ENCODE data around the gene GALNT18. TPM values are rescaled to one million over a fixed set of nuclear protein-coding genes. Genes with fewer than 3 reads are reported as not detected.

The GALNT18 gene
- total RNA-seq, 1 donor from 2014 or later = not detected

DNA sequence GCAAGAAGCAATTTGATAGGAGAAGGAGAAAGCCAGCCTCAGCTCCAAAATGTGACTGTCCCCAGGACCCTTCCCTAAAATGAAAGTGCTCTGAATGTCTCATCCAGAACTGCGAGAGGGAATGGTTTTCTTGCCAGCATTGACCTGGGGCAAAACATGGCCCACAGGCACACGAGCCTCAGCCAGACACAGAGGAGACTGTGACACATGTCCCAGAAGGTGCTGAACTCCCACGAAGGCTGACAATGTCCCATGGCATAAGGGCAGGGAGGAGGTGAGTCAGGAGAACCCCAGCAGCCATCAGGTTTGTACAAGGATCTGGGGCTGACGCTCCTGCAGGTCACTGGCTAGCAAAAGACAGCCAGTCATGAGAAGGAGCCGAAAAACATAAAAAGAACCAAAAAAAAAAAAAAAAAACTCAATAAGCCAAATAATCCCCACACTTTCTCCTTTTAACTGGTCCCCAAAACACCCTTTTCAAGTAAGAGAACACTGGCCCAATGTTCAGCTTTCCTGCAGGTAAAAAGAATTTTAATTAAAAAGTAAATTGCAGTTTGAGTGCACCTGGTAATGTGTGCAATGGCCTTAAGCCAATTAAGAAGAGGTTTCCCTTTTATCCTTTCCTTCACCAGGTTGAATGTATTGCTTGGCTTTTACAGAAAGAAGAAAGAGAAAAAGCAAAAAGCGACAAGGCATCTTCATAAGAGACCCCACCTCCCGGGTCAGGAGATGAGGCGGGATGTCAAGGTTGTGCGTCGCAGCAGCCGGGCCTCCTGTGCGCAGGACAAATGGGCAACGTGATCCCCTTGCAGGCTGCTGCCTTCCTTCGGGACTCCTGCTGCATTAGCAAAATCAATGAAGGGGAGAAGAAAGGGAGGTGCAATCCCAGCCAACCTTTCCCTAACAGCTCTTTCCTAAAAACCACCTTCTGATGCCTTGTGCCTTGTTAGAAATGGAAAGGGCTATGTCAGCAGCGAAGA is 43.6 kb downstream of the GALNT18 start:
- Mint-ChIP-seq H3K27me3 (no peaks in the 10 kb centered on the region), H3K27ac (no peak overlapping the region), H3K4me1 (no peaks in the 10 kb centered on the region), H3K36me3 (ENCODE audit: low read depth) (no peaks in the 10 kb centered on the region), H3K9me3 (no peaks in the 10 kb centered on the region), H3K4me3 (no peak overlapping the region)
- POLR2A ChIA-PET = no interaction called here
- DNase-seq (no peak), ATAC-seq (ENCODE audit: low read depth) (no peak)
- CTCF ChIA-PET = no interaction called here
- intact Hi-C loops (cut with micrococcal nuclease) = no loop called here
- TF ChIP-seq, protein P1, sequence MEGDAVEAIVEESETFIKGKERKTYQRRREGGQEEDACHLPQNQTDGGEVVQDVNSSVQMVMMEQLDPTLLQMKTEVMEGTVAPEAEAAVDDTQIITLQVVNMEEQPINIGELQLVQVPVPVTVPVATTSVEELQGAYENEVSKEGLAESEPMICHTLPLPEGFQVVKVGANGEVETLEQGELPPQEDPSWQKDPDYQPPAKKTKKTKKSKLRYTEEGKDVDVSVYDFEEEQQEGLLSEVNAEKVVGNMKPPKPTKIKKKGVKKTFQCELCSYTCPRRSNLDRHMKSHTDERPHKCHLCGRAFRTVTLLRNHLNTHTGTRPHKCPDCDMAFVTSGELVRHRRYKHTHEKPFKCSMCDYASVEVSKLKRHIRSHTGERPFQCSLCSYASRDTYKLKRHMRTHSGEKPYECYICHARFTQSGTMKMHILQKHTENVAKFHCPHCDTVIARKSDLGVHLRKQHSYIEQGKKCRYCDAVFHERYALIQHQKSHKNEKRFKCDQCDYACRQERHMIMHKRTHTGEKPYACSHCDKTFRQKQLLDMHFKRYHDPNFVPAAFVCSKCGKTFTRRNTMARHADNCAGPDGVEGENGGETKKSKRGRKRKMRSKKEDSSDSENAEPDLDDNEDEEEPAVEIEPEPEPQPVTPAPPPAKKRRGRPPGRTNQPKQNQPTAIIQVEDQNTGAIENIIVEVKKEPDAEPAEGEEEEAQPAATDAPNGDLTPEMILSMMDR (IDR thresholded peaks at IDR 0.05) = no peak

DNA sequence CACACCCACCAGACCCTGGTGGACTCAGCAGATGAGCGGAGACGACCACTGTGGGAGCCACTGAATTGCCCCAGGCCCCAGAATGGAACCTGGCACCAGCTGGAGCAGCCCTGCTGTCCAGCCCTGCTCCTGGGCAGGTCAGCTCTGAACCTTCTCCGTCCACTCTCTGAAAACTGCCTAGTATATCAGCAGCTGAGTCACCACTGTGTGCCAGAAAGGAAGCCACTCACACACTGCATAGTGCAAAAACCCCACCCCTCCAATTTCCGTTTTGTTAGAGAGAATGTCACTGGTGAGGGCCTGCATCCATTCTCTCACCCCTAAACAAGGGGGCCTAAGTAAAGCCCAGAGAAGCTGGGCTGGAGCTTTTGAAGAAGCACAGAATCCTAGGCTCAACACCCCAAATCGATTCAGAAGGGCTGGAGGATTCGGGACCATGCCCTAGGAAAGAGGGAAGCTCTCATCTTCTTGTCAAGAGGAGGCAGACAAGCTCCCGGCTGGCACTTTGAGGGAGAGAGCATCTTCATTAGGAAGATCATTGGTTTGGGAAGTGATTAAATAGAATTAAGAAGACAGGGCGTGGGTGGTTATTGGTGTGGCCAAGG is 44.5 kb downstream of the GALNT18 start:
- DNase-seq (no peak), ATAC-seq (ENCODE audit: low read depth) (no peak)
- intact Hi-C loops (cut with micrococcal nuclease) = no loop called here
- no peaks in the 10 kb centered on the region for H3K36me3 Mint-ChIP-seq (ENCODE audit: low read depth)
- TF ChIP-seq, protein P1 (IDR thresholded peaks at IDR 0.05) = no peak
- no peak overlapping the region for H3K27ac Mint-ChIP-seq
- H3K4me1 Mint-ChIP-seq = no peaks in the 10 kb centered on the region
- H3K4me3 Mint-ChIP-seq = no peak overlapping the region
- ChIA-PET POLR2A (no interaction called here), CTCF (no interaction called here)
- no peaks in the 10 kb centered on the region for H3K27me3 Mint-ChIP-seq
- H3K9me3 Mint-ChIP-seq = no peaks in the 10 kb centered on the region

DNA sequence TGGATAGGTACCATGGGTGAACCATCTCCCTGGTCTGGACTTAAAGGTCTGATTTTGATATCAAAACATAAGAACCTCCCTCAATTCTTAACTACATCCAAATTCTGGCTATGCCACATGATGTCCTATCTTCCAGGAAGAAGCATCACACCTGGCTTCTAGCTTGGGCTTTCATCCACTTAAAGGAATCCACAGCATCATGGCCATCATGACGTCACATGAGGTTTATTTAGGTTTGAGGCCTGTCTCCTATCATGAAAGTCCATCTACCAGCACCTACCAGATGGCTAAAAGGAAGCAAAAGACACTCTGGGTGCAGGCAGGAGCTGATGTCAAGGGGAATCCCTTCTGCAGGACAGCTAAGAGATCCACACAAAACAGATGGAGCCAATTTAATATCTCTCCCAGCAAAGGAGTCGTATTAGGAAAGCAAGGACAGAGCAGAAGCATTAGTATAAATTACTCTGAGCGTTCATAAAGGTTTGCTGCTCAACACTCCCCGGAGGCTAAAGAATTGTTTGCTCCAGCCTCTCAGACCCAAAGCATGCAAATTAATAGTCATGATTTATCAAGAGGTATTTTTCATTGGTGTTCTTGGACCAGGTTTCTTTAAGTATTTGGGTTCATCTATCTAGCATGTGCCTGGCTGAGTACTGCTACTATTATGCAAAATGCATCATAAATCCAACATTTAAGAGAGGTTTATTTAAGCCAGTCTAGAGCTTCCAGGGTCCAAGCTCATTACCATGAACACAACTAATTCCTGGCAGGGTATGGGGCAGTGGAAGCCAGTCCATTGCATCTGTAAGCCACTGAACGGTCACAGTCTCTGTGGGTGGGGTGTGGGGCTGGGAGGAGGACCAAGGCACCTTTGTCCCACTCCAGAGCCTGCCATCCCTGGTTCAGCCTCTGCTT is 47.2 kb downstream of the GALNT18 start:
- H3K36me3 Mint-ChIP-seq (ENCODE audit: low read depth) = no peaks in the 10 kb centered on the region
- TF ChIP-seq, protein P1 (IDR thresholded peaks at IDR 0.05) = no peak

DNA sequence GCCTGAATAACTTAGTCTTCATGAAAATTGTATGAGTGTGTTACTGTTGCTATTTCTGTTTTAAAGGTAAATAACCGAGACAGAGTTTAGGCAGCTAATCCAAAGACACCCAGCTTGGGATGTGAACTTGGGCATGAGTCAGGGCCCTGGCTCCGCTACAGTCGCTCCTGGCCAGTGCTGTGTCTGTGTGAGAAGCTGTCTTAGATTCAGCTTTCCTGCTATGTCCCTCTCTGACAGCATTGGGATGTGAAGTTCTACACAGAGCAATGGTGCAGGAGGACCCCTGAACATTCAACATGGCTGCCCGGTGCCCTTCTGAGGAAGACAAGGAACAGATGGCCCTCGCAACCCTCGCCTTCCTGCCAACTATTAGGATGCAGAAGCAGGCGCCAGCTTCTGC is 49.4 kb downstream of the GALNT18 start:
- POLR2A ChIA-PET = no interaction called here
- no peak for ATAC-seq (ENCODE audit: low read depth)
- no peak overlapping the region for H3K27ac Mint-ChIP-seq
- H3K4me3 Mint-ChIP-seq = no peak overlapping the region
- H3K36me3 Mint-ChIP-seq (ENCODE audit: low read depth) = no peaks in the 10 kb centered on the region
- TF ChIP-seq, protein P1 (IDR thresholded peaks at IDR 0.05) = no peak
- CTCF ChIA-PET = no interaction called here
- DNase-seq = no peak
- H3K9me3 Mint-ChIP-seq = no peaks in the 10 kb centered on the region
- no peaks in the 10 kb centered on the region for H3K4me1 Mint-ChIP-seq
- intact Hi-C loops (cut with micrococcal nuclease) = no loop called here
- H3K27me3 Mint-ChIP-seq = no peaks in the 10 kb centered on the region

More for the DNA sequence above, 47.2 kb downstream of the GALNT18 start:
- Mint-ChIP-seq H3K27me3 (no peaks in the 10 kb centered on the region), H3K27ac (no peak overlapping the region), H3K4me3 (no peak overlapping the region), H3K4me1 (no peaks in the 10 kb centered on the region), H3K9me3 (no peaks in the 10 kb centered on the region)
- no peak for ATAC-seq (ENCODE audit: low read depth)
- no peak for DNase-seq
- intact Hi-C loops (cut with micrococcal nuclease) = no loop called here
- ChIA-PET CTCF (no interaction called here), POLR2A (no interaction called here)

Measured in activated B cell treated with CpG ODN at 0.5 μM for 24 hours (primary cell).